HEK293 (cell line): Measurements from ENCODE around the gene TRPM7.

Source experiments
- CTCF ChIA-PET: fragments of 350-600 bp; formaldehyde crosslinking; extraction: SDS; loops from one replicate; lab custom pipeline; 2021; ENCODE audit warnings: antibody characterized with exemption; lab: Yijun Ruan, JAX
- POLR2A ChIA-PET: fragments of 300-600 bp; formaldehyde crosslinking; extraction: SDS; loops from one replicate; lab custom pipeline; 2020; ENCODE audit warnings: antibody characterized with exemption, inconsistent platforms; lab: Yijun Ruan, JAX
- H3K27ac ChIP-seq: fragments of 200-500 bp; sonication (Bioruptor generic); 2 replicates; pipeline ENCODE4 v1.5.1; 2014; ENCODE audit warnings: low read depth, low read length, control low read depth, inconsistent platforms; ENCODE audit errors: extremely low read depth
- H3K36me3 ChIP-seq, 2 experiments: fragments of 200-500 bp in 1 of 2; sonication (Bioruptor generic) in 1 of 2; 1 replicate in 1 of 2; 2 replicates in 1 of 2; pipeline ENCODE4 v1.5.1; 2014 to 2017; ENCODE audit warnings: inconsistent platforms in 2 of 2, low read length in 2 of 2; ENCODE audit not compliant: control insufficient read depth in 2 of 2, insufficient read depth in 1 of 2
- H3K4me1 ChIP-seq: fragments of 200-500 bp; sonication (Bioruptor generic); 2 replicates; pipeline ENCODE4 v1.5.1; 2014; ENCODE audit warnings: mild to moderate bottlenecking, low read length, inconsistent platforms; ENCODE audit not compliant: control insufficient read depth, insufficient read depth
- H3K4me3 ChIP-seq: 2 replicates; pipeline ENCODE4 v1.5.1; 2011; ENCODE audit warnings: low read depth, mild to moderate bottlenecking, control low read depth, low read length, moderate library complexity
- H3K9me3 ChIP-seq: fragments of 200-500 bp; sonication (Bioruptor generic); 2 replicates; pipeline ENCODE4 v1.5.1; 2014; ENCODE audit warnings: low read depth, low read length, inconsistent platforms; ENCODE audit not compliant: control insufficient read depth, insufficient read depth
- FEZF1 ChIP-seq: fragments of 450-650 bp; formaldehyde crosslinking; IDR thresholded peaks from 2 replicates; pipeline ENCODE4 v1.5.1; 2016; ENCODE audit warnings: missing biosample characterization, missing genetic modification characterization
- KLF16 ChIP-seq: fragments of 450-650 bp; formaldehyde crosslinking; IDR thresholded peaks from 2 replicates; pipeline ENCODE4 v1.5.1; 2017; ENCODE audit warnings: missing biosample characterization, missing genetic modification characterization
- KLF8 ChIP-seq: fragments of 450-650 bp; formaldehyde crosslinking; IDR thresholded peaks from 2 replicates; pipeline ENCODE4 v1.5.1; 2016; ENCODE audit warnings: missing biosample characterization, missing genetic modification characterization
- WT1 ChIP-seq: fragments of 450-650 bp; formaldehyde crosslinking; IDR thresholded peaks from 2 replicates; pipeline ENCODE4 v1.5.1; 2016; ENCODE audit warnings: missing biosample characterization, missing genetic modification characterization
- ZBTB1 ChIP-seq: fragments of 450-650 bp; formaldehyde crosslinking; IDR thresholded peaks from 2 replicates; pipeline ENCODE4 v1.5.1; 2016; ENCODE audit warnings: missing biosample characterization, missing genetic modification characterization
- ZBTB26 ChIP-seq: fragments of 450-650 bp; formaldehyde crosslinking; optimal IDR thresholded peaks from 2 replicates; pipeline ENCODE3; 2016; ENCODE audit warnings: missing biosample characterization, mild to moderate bottlenecking, missing genetic modification characterization
- ZBTB7A ChIP-seq: fragments of 450-650 bp; formaldehyde crosslinking; IDR thresholded peaks from 2 replicates; pipeline ENCODE4 v1.5.1; 2016; ENCODE audit warnings: low read depth, missing biosample characterization, missing genetic modification characterization
- ZNF10 ChIP-seq: fragments of 450-650 bp; formaldehyde crosslinking; IDR thresholded peaks from 2 replicates; pipeline ENCODE4 v1.5.1; 2017; ENCODE audit warnings: missing biosample characterization, missing genetic modification characterization
- ZNF114 ChIP-seq: fragments of 450-650 bp; formaldehyde crosslinking; IDR thresholded peaks from 2 replicates; pipeline ENCODE4 v1.5.0; 2017; ENCODE audit warnings: missing biosample characterization, missing genetic modification characterization
- ZNF121 ChIP-seq: fragments of 450-650 bp; formaldehyde crosslinking; IDR thresholded peaks from 2 replicates; pipeline ENCODE4 v1.5.1; 2016; ENCODE audit warnings: missing biosample characterization, missing genetic modification characterization
- ZNF138 ChIP-seq: fragments of 450-650 bp; formaldehyde crosslinking; IDR thresholded peaks from 2 replicates; pipeline ENCODE4 v1.5.1; 2016; ENCODE audit warnings: missing biosample characterization, missing genetic modification characterization, borderline replicate concordance
- ZNF155 ChIP-seq: fragments of 450-650 bp; formaldehyde crosslinking; IDR thresholded peaks from 2 replicates; pipeline ENCODE4 v1.5.1; 2016; ENCODE audit warnings: missing biosample characterization, missing genetic modification characterization
- ZNF157 ChIP-seq: fragments of 450-650 bp; formaldehyde crosslinking; IDR thresholded peaks from 2 replicates; pipeline ENCODE4 v1.5.1; 2016; ENCODE audit warnings: missing biosample characterization, missing genetic modification characterization
- ZNF174 ChIP-seq: fragments of 450-650 bp; formaldehyde crosslinking; IDR thresholded peaks from 2 replicates; pipeline ENCODE4 v1.5.0; 2017; ENCODE audit warnings: missing biosample characterization, mild to moderate bottlenecking, missing genetic modification characterization
- ZNF175 ChIP-seq: fragments of 450-650 bp; formaldehyde crosslinking; IDR thresholded peaks from 2 replicates; pipeline ENCODE4 v1.5.1; 2016; ENCODE audit warnings: missing biosample characterization, missing genetic modification characterization
- ZNF19 ChIP-seq: fragments of 450-650 bp; formaldehyde crosslinking; IDR thresholded peaks from 2 replicates; pipeline ENCODE4; 2016; ENCODE audit warnings: missing biosample characterization, missing genetic modification characterization, low read depth
- ZNF211 ChIP-seq: fragments of 450-650 bp; formaldehyde crosslinking; IDR thresholded peaks from 2 replicates; pipeline ENCODE4 v1.5.1; 2016; ENCODE audit warnings: low read depth, missing biosample characterization, missing genetic modification characterization
- ZNF26 ChIP-seq: fragments of 450-650 bp; formaldehyde crosslinking; IDR thresholded peaks from 2 replicates; pipeline ENCODE4 v1.5.1; 2016; ENCODE audit warnings: missing biosample characterization, missing genetic modification characterization
- ZNF302 ChIP-seq: fragments of 450-650 bp; formaldehyde crosslinking; IDR thresholded peaks from 2 replicates; pipeline ENCODE4 v1.5.1; 2016; ENCODE audit warnings: missing biosample characterization, missing genetic modification characterization, low read depth
- ZNF350 ChIP-seq: fragments of 450-650 bp; formaldehyde crosslinking; IDR thresholded peaks from 2 replicates; pipeline ENCODE4 v1.5.0; 2017; ENCODE audit warnings: missing biosample characterization, mild to moderate bottlenecking, missing genetic modification characterization
- ZNF473 ChIP-seq: fragments of 450-650 bp; formaldehyde crosslinking; IDR thresholded peaks from 2 replicates; pipeline ENCODE4 v1.5.1; 2017; ENCODE audit warnings: missing biosample characterization, missing genetic modification characterization
- ZNF560 ChIP-seq: fragments of 450-650 bp; formaldehyde crosslinking; IDR thresholded peaks from 2 replicates; pipeline ENCODE4 v1.5.1; 2017; ENCODE audit warnings: missing biosample characterization, missing genetic modification characterization, borderline replicate concordance
- ZNF585B ChIP-seq: fragments of 450-650 bp; formaldehyde crosslinking; IDR thresholded peaks from 2 replicates; pipeline ENCODE4 v1.5.1; 2016; ENCODE audit warnings: missing biosample characterization, missing genetic modification characterization
- ZNF621 ChIP-seq: fragments of 450-650 bp; formaldehyde crosslinking; IDR thresholded peaks from 2 replicates; pipeline ENCODE4 v1.5.1; 2017; ENCODE audit warnings: missing biosample characterization, missing genetic modification characterization
- ZNF626 ChIP-seq: fragments of 450-650 bp; sonication (Bioruptor Pico); formaldehyde crosslinking; IDR thresholded peaks from 2 replicates; pipeline ENCODE4 v1.5.1; 2018; ENCODE audit warnings: missing biosample characterization, missing genetic modification characterization, inconsistent platforms
- ZNF777 ChIP-seq: fragments of 450-650 bp; formaldehyde crosslinking; IDR thresholded peaks from 2 replicates; pipeline ENCODE4 v1.5.1; 2017; ENCODE audit warnings: missing biosample characterization, missing genetic modification characterization, borderline replicate concordance
- ZNF792 ChIP-seq: fragments of 450-650 bp; formaldehyde crosslinking; IDR thresholded peaks from 2 replicates; pipeline ENCODE4 v1.5.1; 2016; ENCODE audit warnings: missing biosample characterization, missing genetic modification characterization
- TF ChIP-seq, protein P1 (sequence below): fragments of 450-650 bp; formaldehyde crosslinking; conservative IDR thresholded peaks from 2 replicates; pipeline ENCODE4 v1.5.1; 2016; ENCODE audit warnings: low read depth, missing biosample characterization, missing genetic modification characterization

The TRPM7 gene

GRCh38 chr15:50593761-50594160, 92.8 kb downstream of the TRPM7 start (continued):
- no peak for TF ChIP-seq ZNF621 (tag by site-specific recombination)
- TF ChIP-seq ZNF585B (tag by site-specific recombination), result no peak
- no peak for TF ChIP-seq ZNF211 (tag by site-specific recombination)
- no peak for TF ChIP-seq ZNF175 (tag by site-specific recombination)
- no peak for TF ChIP-seq ZNF121 (tag by site-specific recombination)
- no peak for TF ChIP-seq ZNF114 (tag by site-specific recombination)
- TF ChIP-seq, all 188 proteins: peak for 0

- H3K27ac ChIP-seq, result no peak overlapping the region
- POLR2A ChIA-PET, result no interaction called here
- H3K36me3 ChIP-seq, result peaks cover 21 to 61% of the 10 kb centered on the region in 2 experiments
- no peak for TF ChIP-seq ZNF626 (tag by site-specific recombination)
- TF ChIP-seq ZNF19 (tag by site-specific recombination), result no peak
- TF ChIP-seq ZNF560, result no peak
- no peak for TF ChIP-seq ZNF792 (tag by site-specific recombination)
- TF ChIP-seq ZNF777 (tag by site-specific recombination), result no peak
- no peak for TF ChIP-seq KLF8
- no peak for TF ChIP-seq WT1
- no peak for TF ChIP-seq ZNF473
- no peak for TF ChIP-seq ZNF157 (tag by site-specific recombination)
- TF ChIP-seq ZNF26 (tag by site-specific recombination), result no peak
- TF ChIP-seq ZNF175 (tag by site-specific recombination), result no peak
- no peak for TF ChIP-seq ZNF138 (tag by site-specific recombination)
- TF ChIP-seq KLF16 (tag by site-specific recombination), result no peak
- no peak overlapping the region for H3K4me3 ChIP-seq
- H3K4me1 ChIP-seq, result no peaks in the 10 kb centered on the region
- CTCF ChIA-PET, result no interaction called here
- H3K9me3 ChIP-seq, result no peaks in the 10 kb centered on the region
Observed at GRCh38 chr15:50590288-50590687, 96.3 kb downstream of the TRPM7 start.

GRCh38 chr15:50577492-50577891, 109.1 kb downstream of the TRPM7 start:
- Histone ChIP-seq H3K9me3 (no peaks in the 10 kb centered on the region), H3K4me3 (no peak overlapping the region), H3K36me3 (peaks cover 5 to 51% of the 10 kb centered on the region in 2 experiments), H3K4me1 (no peaks in the 10 kb centered on the region), H3K27ac (no peak overlapping the region)
- ChIA-PET CTCF (no interaction called here), POLR2A (no interaction called here)
- no peak for TF ChIP-seq ZBTB26 (tag by site-specific recombination)
- TF ChIP-seq, protein P1, sequence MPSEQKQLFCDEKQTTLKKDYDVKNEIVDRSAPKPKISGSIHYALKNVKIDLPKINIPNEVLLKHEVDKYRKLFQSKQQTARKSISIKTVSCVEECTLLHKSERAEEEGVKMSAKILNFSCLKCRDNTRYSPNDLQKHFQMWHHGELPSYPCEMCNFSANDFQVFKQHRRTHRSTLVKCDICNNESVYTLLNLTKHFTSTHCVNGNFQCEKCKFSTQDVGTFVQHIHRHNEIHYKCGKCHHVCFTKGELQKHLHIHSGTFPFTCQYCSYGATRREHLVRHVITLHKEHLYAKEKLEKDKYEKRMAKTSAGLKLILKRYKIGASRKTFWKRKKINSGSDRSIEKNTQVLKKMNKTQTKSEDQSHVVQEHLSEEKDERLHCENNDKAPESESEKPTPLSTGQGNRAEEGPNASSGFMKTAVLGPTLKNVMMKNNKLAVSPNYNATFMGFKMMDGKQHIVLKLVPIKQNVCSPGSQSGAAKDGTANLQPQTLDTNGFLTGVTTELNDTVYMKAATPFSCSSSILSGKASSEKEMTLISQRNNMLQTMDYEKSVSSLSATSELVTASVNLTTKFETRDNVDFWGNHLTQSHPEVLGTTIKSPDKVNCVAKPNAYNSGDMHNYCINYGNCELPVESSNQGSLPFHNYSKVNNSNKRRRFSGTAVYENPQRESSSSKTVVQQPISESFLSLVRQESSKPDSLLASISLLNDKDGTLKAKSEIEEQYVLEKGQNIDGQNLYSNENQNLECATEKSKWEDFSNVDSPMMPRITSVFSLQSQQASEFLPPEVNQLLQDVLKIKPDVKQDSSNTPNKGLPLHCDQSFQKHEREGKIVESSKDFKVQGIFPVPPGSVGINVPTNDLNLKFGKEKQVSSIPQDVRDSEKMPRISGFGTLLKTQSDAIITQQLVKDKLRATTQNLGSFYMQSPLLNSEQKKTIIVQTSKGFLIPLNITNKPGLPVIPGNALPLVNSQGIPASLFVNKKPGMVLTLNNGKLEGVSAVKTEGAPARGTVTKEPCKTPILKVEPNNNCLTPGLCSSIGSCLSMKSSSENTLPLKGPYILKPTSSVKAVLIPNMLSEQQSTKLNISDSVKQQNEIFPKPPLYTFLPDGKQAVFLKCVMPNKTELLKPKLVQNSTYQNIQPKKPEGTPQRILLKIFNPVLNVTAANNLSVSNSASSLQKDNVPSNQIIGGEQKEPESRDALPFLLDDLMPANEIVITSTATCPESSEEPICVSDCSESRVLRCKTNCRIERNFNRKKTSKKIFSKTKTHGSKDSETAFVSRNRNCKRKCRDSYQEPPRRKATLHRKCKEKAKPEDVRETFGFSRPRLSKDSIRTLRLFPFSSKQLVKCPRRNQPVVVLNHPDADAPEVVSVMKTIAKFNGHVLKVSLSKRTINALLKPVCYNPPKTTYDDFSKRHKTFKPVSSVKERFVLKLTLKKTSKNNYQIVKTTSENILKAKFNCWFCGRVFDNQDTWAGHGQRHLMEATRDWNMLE, result no peak
- TF ChIP-seq FEZF1 (tag by site-specific recombination), result no peak
- TF ChIP-seq ZBTB1 (tag by site-specific recombination), result no peak
- no peak for TF ChIP-seq ZNF155 (tag by site-specific recombination)
- TF ChIP-seq ZNF302 (tag by site-specific recombination), result no peak
- TF ChIP-seq ZNF350 (tag by site-specific recombination), result no peak
- TF ChIP-seq ZNF174 (tag by site-specific recombination), result no peak
- TF ChIP-seq ZNF10 (tag by site-specific recombination), result no peak
- no peak for TF ChIP-seq ZBTB7A
